SHP77 treated with DMSO at 0.1 percent for 48 hours (cell line): ENCODE measurements around the gene ARAP3.
"Not testable (repeated sequence)": the region's sequence is repeated elsewhere in the genome, so short reads cannot be mapped to it uniquely, and the experiment has no call there.

Source experiments
- DNase-seq: peaks from one replicate; lab custom pipeline; 2025; lab: John Stamatoyannopoulos, UW

ARAP3 gene

GRCh38 chr5:141681695-141682641 is at the start of gene ARAP3:
TSS of gene ARAP3 (minus strand) at chr5:141682230. CDS start at chr5:141680486, 1,744 bp downstream.
- no peak for DNase-seq

DNA sequence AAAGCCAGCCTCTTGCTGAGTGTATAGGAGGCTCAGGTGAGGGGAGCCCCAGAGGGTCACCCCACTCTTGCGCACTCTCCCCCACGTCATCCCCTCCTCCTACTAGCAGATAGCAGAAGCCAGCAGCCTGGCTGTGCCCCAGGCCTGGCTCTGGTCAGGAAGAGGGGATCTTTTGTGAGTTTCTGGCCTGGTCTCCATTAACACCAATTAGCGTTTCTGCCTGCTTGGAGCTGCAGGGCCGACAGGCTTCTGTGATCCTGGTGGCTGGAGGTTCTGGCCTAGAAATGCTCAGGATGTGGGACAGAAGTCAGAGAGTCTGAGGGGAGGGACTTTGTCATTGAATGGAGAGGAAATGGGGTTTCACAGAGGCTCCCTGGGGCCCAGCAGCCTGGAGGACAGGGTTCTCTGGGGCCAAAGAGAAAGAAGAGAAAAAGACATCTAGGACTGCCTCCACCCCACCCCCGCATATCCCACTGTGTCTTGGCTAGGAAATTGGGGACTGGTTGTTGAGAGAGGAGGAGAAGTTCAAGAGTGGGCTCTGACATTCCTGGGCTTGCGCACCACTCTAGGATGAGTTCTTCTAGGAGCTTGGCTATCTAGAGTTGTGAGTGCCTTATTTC is 47.5 kb upstream of the ARAP3 start:
- no peak for DNase-seq

- DNase-seq = no peak
Observed at GRCh38 chr5:141725891-141726290, 43.9 kb upstream of the ARAP3 start.

GRCh38 chr5:141725174-141725573 is 43.1 kb upstream of the ARAP3 start:
- DNase-seq = not testable (repeated sequence)

DNA sequence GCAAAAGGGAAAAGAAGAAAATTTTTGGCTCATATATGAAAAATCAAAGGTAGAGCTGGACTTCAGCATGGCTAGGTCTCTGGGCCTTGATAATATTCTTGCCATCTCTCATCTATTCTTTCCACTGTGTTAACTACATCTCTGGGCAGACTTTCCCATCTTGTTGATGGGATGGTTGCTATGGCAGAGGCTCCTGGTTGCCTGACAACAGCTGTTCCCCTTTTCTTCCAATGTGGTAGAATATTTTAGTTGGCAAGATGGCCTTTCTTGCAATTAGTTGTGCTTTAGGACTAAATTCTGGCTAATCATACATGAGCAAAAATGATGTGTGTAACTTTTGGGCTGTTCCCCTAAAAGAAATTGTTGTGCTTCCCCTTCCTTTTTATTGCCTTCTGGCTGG is 40.2 kb upstream of the ARAP3 start:
- no peak for DNase-seq

GRCh38 chr5:141717043-141717442 is 35.0 kb upstream of the ARAP3 start:
- DNase-seq = no peak

- DNase-seq = no peak
Observed at GRCh38 chr5:141716468-141716867, 34.4 kb upstream of the ARAP3 start.

DNA sequence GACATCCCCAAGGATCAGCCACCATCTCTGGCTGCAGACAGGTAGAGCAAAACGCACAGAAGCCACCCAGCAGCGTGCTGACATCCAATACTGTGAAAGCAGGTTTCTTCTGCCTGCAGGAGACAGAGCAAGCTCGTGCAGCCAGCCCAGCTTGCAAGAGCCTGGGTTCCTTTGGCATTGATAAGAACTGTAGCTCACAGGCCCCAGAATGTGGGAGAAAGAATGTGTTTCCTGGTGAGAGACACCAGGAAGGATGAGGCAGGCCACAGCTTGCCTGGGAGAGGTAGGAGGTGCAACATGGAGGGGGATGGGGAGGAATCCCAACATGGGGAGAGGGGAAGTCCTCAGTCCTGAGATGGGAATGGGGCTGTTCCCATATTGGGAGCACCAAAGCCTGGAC is 34.0 kb upstream of the ARAP3 start:
- no peak for DNase-seq

- no peak for DNase-seq
Observed at GRCh38 chr5:141715346-141715905, 33.4 kb upstream of the ARAP3 start.

GRCh38 chr5:141714542-141715310 is 32.7 kb upstream of the ARAP3 start:
- no peak for DNase-seq

GRCh38 chr5:141713616-141714309 is 31.7 kb upstream of the ARAP3 start:
- DNase-seq = no peak

DNA sequence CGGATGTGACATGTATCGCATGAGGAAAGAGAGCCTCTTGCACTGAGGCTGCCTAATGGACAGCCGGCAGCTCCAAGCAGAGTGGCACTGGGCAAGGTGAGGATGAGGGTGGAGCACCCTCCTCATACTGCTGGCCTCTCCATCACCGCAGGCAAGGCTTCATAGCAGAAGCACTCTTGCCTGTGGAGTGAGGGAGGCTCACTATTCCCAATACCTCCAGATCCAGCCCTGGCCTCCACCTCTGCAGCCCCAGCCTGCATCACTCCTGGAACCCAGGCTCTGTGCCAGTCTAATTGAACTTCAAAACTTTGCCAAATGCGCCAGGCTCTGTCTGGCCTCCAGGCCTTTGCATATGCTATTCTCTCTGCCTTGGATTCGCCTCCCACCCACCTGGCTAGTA is 29.7 kb upstream of the ARAP3 start:
- DNase-seq = no peak

- DNase-seq = no peak
Observed at GRCh38 chr5:141709699-141710267, 27.8 kb upstream of the ARAP3 start.

DNA sequence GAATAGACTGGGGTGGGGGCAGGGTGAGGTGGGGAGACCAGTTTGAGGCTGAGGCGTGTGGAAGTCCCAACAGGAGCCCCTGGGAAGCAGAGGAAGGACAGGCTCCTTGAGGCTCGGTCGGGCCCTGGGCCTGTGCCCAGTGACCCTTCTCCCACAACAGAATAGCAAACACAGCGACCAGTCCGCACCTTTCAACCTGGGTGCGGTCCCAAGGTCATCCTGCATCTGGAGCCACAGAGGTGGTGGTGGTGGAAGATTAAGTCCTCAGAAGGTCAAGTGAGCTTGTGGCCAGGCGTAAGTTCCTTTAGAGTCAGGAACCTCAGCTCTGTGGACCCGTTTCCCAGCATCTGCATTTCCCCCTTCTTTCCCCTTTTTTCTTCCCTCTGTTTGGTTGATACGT is 26.0 kb upstream of the ARAP3 start:
- no peak for DNase-seq

- no peak for DNase-seq
Observed at GRCh38 chr5:141707510-141707909, 25.5 kb upstream of the ARAP3 start.

DNA sequence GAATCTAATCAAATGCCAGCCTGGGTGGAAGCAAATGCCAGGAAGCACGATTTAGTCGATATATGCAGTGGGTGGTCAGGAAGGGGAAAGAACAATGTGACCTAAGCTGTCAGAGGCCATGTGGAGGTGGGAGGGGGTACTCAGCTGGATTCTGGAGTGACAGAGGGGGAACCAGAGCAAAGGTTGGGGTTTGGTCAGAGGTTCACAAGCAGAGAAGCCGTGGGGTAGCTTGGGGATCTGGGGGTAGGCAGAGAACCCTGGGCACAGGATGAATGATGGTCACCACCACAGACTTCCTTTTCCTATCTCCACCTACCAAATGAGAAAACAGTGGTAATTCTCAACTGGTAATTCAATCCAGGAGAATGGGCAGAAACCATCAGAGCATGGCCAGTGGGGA is 24.1 kb upstream of the ARAP3 start:
- DNase-seq = no peak

DNA sequence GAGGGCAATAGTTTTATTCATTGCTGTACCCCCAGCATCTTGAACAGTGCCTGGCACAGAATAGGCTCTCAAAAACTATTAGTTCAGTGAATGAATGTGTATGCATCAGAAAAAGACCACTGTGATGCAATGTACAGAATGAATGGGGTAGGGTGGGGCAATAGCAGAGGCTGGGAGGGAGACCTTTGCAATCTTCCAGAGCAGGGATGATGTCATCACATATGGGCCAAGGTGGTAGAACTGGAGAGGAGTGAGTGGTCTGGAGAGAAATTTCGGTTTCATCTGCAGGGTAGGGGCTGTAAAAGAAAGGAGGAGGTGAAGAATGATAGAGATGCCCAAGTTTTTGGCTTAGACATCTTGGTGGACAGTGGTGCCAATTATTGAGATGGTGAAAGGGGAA is 23.4 kb upstream of the ARAP3 start:
- no peak for DNase-seq

GRCh38 chr5:141704782-141705297 is 22.8 kb upstream of the ARAP3 start:
- DNase-seq = no peak

GRCh38 chr5:141703133-141703561 is 21.1 kb upstream of the ARAP3 start:
- no peak for DNase-seq

GRCh38 chr5:141701360-141702119 is 19.5 kb upstream of the ARAP3 start:
- no peak for DNase-seq
